Liver (tissue), 9 donors: ENCODE measurements around the gene CLPX. TPM values are rescaled to one million over a fixed set of nuclear protein-coding genes. Genes with fewer than 3 reads are reported as not detected.

Source experiments
- DNase-seq: peaks from one replicate; pipeline ENCODE4 v3.0.0-alpha.2; 2017; ENCODE audit warnings: low spot score
- H3K27ac ChIP-seq, 2 donors: one replicate each; pipeline ENCODE4 v1.7.0; 2013; ENCODE audit warnings: inconsistent platforms in 2 of 2, low read length in 2 of 2, control low read depth in 1 of 2, low read depth in 1 of 2, mild to moderate bottlenecking in 1 of 2
- H3K27me3 ChIP-seq, 4 donors: one replicate each; pipeline versions ENCODE4 v1.6.1 to v1.7.0; 2013; ENCODE audit warnings: low read length in 3 of 4, inconsistent platforms in 1 of 4, mild to moderate bottlenecking in 1 of 4, moderate library complexity in 1 of 4; ENCODE audit not compliant: control insufficient read depth in 4 of 4, insufficient read depth in 4 of 4
- H3K36me3 ChIP-seq, 4 donors: one replicate each; pipeline versions ENCODE4 v1.6.1 to v1.7.0; 2013; ENCODE audit warnings: low read length in 3 of 4, mild to moderate bottlenecking in 3 of 4, low read depth in 1 of 4, moderate library complexity in 1 of 4; ENCODE audit not compliant: control insufficient read depth in 4 of 4, insufficient read depth in 3 of 4
- H3K4me1 ChIP-seq, 4 donors: one replicate each; pipeline versions ENCODE4 v1.6.1 to v1.7.0; 2013; ENCODE audit warnings: low read length in 3 of 4, mild to moderate bottlenecking in 3 of 4, moderate library complexity in 1 of 4; ENCODE audit not compliant: control insufficient read depth in 4 of 4, insufficient read depth in 4 of 4
- H3K4me3 ChIP-seq, 3 donors: one replicate each; pipeline versions ENCODE4 v1.6.1 to v1.7.0; 2013; ENCODE audit warnings: low read length in 3 of 3, control low read depth in 1 of 3, low read depth in 1 of 3, mild to moderate bottlenecking in 1 of 3
- H3K9ac ChIP-seq, 2 donors: one replicate each; pipeline ENCODE4 v1.7.0; 2013; ENCODE audit warnings: low read length in 2 of 2, mild to moderate bottlenecking in 2 of 2, moderate library complexity in 2 of 2, control low read depth in 1 of 2, low read depth in 1 of 2
- H3K9me3 ChIP-seq, 4 donors: one replicate each; pipeline versions ENCODE4 v1.6.1 to v1.7.0; 2013; ENCODE audit warnings: low read length in 3 of 4; ENCODE audit not compliant: control insufficient read depth in 4 of 4
- EGR1 ChIP-seq, 2 donors: IDR thresholded peaks; 2 replicates each; pipeline ENCODE4 v1.6.1; 2016 to 2018; ENCODE audit warnings: antibody characterized with exemption in 2 of 2, low read depth in 2 of 2
- HNF4A ChIP-seq, 2 donors: conservative IDR thresholded peaks; 2 replicates each; pipeline ENCODE4 v1.6.1; 2016; ENCODE audit warnings: antibody characterized with exemption in 2 of 2, mild to moderate bottlenecking in 2 of 2
- RAD21 ChIP-seq, 2 donors: IDR thresholded peaks; 2 replicates each; pipeline ENCODE4 v1.6.1; 2016; ENCODE audit warnings: antibody characterized with exemption in 2 of 2, mild to moderate bottlenecking in 2 of 2
- YY1 ChIP-seq: IDR thresholded peaks from 2 replicates; pipeline ENCODE4 v1.6.1; 2016; ENCODE audit warnings: antibody characterized with exemption, mild to moderate bottlenecking
- WGBS: extraction: QIAGEN DNeasy Blood & Tissue Kit; methylation state at CpG from one replicate; pipeline ENCODE4 v1.1.7; 2013; 5-methylcytosine and 5-hydroxymethylcytosine counted together
- polyA plus RNA-seq, 2 donors: library from polyadenylated mRNA; stranded (reverse) in 1 of 2; unstranded in 1 of 2; fragments of 200-250 nt in 1 of 2; fragments of >200 nt in 1 of 2; fragmentation: Nextera tagmentation in 1 of 2; extraction: Ambion mirVana in 1 of 2; gene quantifications; one replicate each; pipeline versions ENCODE4 v1.2.1 to v1.2.3, GENCODE V29; 2013 to 2015
- total RNA-seq, 2 donors: library from RNA; depleted of rRNA; stranded (reverse); fragments of >200 nt; gene quantifications; one replicate each; pipeline ENCODE4 v1.2.3, GENCODE V29; 2014
- TF ChIP-seq, protein P1 (sequence below): IDR thresholded peaks from 2 replicates; pipeline ENCODE4 v1.6.1; 2016; ENCODE audit warnings: antibody characterized with exemption
- TF ChIP-seq, protein P2 (sequence below): IDR thresholded peaks from 2 replicates; pipeline ENCODE4 v1.6.1; 2016; ENCODE audit warnings: antibody characterized with exemption
- TF ChIP-seq, protein P3 (sequence below): IDR thresholded peaks from 2 replicates; pipeline ENCODE4 v1.6.1; 2016; ENCODE audit warnings: antibody characterized with exemption, mild to moderate bottlenecking
- TF ChIP-seq, protein P4 (sequence below): fragments of 150-350 bp; IDR thresholded peaks from 2 replicates; pipeline ENCODE4 v1.5.1; 2017; ENCODE audit warnings: improper control_type of control experiment, low read depth, low read length; ENCODE audit not compliant: missing input control
- TF ChIP-seq, protein P5 (sequence below): IDR thresholded peaks from 2 replicates; pipeline ENCODE4 v1.6.1; 2016; ENCODE audit warnings: antibody characterized with exemption
- donor health status: healthy.
- donor health status: healthy.
- donor health status: healthy.
- donor health status: healthy.
- donor health status: healthy.

CLPX gene
- total and polyA plus RNA-seq, 4 donors: 24.8 to 79.4 (median 41.0) TPM

DNA sequence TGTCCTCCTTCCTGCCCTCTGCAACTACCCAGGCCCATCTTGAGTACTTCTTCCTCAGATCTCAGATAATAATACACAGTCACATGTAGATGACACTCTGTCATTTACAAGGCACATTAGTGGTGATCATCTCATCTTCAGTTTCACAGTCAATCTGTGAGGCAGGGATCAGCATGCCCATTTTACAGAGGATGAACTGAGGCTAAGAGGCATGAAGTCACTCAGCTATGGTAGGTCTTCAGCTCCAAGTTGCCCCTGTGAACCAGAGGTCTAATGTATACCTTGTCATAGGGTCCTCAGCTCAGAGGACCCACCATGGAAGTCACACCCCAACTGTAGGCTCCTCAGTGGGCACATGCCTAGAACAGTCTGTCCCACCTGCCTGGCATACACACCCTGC lies 30.4 kb upstream of the CLPX start:
- H3K9me3 ChIP-seq: no peaks in the 10 kb centered on the region
- TF ChIP-seq RAD21 (IDR thresholded peaks at IDR 0.05): no peak
- no peak for TF ChIP-seq HNF4A (conservative IDR thresholded peaks at IDR 0.05)
- TF ChIP-seq, protein P1, sequence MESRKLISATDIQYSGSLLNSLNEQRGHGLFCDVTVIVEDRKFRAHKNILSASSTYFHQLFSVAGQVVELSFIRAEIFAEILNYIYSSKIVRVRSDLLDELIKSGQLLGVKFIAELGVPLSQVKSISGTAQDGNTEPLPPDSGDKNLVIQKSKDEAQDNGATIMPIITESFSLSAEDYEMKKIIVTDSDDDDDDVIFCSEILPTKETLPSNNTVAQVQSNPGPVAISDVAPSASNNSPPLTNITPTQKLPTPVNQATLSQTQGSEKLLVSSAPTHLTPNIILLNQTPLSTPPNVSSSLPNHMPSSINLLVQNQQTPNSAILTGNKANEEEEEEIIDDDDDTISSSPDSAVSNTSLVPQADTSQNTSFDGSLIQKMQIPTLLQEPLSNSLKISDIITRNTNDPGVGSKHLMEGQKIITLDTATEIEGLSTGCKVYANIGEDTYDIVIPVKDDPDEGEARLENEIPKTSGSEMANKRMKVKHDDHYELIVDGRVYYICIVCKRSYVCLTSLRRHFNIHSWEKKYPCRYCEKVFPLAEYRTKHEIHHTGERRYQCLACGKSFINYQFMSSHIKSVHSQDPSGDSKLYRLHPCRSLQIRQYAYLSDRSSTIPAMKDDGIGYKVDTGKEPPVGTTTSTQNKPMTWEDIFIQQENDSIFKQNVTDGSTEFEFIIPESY: no peak
- TF ChIP-seq, protein P2, sequence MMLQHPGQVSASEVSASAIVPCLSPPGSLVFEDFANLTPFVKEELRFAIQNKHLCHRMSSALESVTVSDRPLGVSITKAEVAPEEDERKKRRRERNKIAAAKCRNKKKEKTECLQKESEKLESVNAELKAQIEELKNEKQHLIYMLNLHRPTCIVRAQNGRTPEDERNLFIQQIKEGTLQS: no peak
- H3K9ac ChIP-seq: no peak overlapping the region
- H3K27me3 ChIP-seq: no peaks in the 10 kb centered on the region
- no peak overlapping the region for H3K4me3 ChIP-seq
- no peak for DNase-seq
- no peaks in the 10 kb centered on the region for H3K36me3 ChIP-seq
- no peaks in the 10 kb centered on the region for H3K4me1 ChIP-seq
- H3K27ac ChIP-seq: no peak overlapping the region

DNA sequence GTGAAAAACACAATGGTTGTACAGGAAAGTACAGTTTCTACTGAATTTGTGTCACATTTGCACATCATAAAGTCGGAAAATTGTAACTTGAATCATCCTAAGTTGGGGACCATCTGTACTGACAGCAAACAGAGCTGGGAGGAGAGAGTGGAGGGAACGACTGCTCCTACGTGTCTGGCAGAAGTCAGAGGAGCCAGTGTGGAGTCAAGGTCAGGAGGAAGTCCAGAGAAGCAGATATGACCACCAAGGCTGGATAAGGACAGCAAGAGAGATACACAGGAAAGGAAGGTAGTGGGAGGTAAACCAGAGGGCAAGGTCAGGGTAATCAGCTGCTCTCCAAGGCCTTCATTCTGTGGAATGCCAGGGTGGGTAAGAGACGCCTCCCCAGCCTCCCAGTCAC lies 28.9 kb upstream of the CLPX start:
- H3K9me3 ChIP-seq: no peaks in the 10 kb centered on the region
- no peak for DNase-seq
- H3K4me1 ChIP-seq: no peaks in the 10 kb centered on the region
- 87% methylated on average over 4 of the region's 4 CpGs for WGBS
- H3K27me3 ChIP-seq: no peaks in the 10 kb centered on the region
- TF ChIP-seq HNF4A (conservative IDR thresholded peaks at IDR 0.05) (no peak), YY1 (no peak), EGR1 (IDR thresholded peaks at IDR 0.05; ENCODE audit: low read depth in 2 of 2) (no peak)
- TF ChIP-seq, protein P3, sequence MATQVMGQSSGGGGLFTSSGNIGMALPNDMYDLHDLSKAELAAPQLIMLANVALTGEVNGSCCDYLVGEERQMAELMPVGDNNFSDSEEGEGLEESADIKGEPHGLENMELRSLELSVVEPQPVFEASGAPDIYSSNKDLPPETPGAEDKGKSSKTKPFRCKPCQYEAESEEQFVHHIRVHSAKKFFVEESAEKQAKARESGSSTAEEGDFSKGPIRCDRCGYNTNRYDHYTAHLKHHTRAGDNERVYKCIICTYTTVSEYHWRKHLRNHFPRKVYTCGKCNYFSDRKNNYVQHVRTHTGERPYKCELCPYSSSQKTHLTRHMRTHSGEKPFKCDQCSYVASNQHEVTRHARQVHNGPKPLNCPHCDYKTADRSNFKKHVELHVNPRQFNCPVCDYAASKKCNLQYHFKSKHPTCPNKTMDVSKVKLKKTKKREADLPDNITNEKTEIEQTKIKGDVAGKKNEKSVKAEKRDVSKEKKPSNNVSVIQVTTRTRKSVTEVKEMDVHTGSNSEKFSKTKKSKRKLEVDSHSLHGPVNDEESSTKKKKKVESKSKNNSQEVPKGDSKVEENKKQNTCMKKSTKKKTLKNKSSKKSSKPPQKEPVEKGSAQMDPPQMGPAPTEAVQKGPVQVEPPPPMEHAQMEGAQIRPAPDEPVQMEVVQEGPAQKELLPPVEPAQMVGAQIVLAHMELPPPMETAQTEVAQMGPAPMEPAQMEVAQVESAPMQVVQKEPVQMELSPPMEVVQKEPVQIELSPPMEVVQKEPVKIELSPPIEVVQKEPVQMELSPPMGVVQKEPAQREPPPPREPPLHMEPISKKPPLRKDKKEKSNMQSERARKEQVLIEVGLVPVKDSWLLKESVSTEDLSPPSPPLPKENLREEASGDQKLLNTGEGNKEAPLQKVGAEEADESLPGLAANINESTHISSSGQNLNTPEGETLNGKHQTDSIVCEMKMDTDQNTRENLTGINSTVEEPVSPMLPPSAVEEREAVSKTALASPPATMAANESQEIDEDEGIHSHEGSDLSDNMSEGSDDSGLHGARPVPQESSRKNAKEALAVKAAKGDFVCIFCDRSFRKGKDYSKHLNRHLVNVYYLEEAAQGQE: no peak
- TF ChIP-seq, protein P4, sequence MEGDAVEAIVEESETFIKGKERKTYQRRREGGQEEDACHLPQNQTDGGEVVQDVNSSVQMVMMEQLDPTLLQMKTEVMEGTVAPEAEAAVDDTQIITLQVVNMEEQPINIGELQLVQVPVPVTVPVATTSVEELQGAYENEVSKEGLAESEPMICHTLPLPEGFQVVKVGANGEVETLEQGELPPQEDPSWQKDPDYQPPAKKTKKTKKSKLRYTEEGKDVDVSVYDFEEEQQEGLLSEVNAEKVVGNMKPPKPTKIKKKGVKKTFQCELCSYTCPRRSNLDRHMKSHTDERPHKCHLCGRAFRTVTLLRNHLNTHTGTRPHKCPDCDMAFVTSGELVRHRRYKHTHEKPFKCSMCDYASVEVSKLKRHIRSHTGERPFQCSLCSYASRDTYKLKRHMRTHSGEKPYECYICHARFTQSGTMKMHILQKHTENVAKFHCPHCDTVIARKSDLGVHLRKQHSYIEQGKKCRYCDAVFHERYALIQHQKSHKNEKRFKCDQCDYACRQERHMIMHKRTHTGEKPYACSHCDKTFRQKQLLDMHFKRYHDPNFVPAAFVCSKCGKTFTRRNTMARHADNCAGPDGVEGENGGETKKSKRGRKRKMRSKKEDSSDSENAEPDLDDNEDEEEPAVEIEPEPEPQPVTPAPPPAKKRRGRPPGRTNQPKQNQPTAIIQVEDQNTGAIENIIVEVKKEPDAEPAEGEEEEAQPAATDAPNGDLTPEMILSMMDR: no peak
- TF ChIP-seq, protein P2: no peak
- TF ChIP-seq, protein P5, sequence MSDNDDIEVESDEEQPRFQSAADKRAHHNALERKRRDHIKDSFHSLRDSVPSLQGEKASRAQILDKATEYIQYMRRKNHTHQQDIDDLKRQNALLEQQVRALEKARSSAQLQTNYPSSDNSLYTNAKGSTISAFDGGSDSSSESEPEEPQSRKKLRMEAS: no peak
- TF ChIP-seq, protein P1: no peak
- no peak overlapping the region for H3K9ac ChIP-seq
- H3K27ac ChIP-seq: no peak overlapping the region
- H3K36me3 ChIP-seq: no peaks in the 10 kb centered on the region
- H3K4me3 ChIP-seq: no peak overlapping the region
